ENCODE measurements around the gene S100P. TPM values are rescaled to one million over a fixed set of nuclear protein-coding genes. Genes with fewer than 3 reads are reported as not detected.

The S100P gene
- total and polyA plus RNA-seq, 2 experiments from 2014 or later, result 0.80 TPM; not detected in 1

GRCh38 chr4:6702761-6703160 is 9.1 kb downstream of the S100P start:
- Histone ChIP-seq H3K27ac (no peak overlapping the region), H4K20me1 (ENCODE audit: insufficient read depth) (no peaks in the 10 kb centered on the region), H3K27me3 (replicated peaks; ENCODE audit: insufficient read depth) (no peaks in the 10 kb centered on the region), H3K36me3 (ENCODE audit: low read depth) (peaks cover 20% of the 10 kb centered on the region), H3K79me2 (ENCODE audit: insufficient read depth) (peaks cover 72% of the 10 kb centered on the region), H3K9me3 (ENCODE audit: low read depth) (no peaks in the 10 kb centered on the region), H3F3A (ENCODE audit: insufficient read depth) (no peaks in the 10 kb centered on the region), H3K9me2 (ENCODE audit: insufficient read depth) (no peaks in the 10 kb centered on the region), H3K9ac (no peak overlapping the region), H3K4me1 (ENCODE audit: insufficient read depth) (peaks cover 14% of the 10 kb centered on the region), H3K4me3 (no peak overlapping the region), H2AFZ (no peak overlapping the region), H3K4me2 (ENCODE audit: unreplicated experiment) (no peak overlapping the region)
- in situ Hi-C loops (cut with MboI), result no loop called here
- no peak for DNase-seq
- WGBS, 2 experiments (ENCODE audit: low coverage in 1 of 2, low lambda C conversion rate in 2 of 2, missing lambda C conversion rate in 2 of 2), result 0% methylated on average over 1 of the region's 1 CpG
- no peak for TF ChIP-seq EZH2 (IDR thresholded peaks at IDR 0.05; ENCODE audit: insufficient read depth, poor library complexity, severe bottlenecking)
- no peak for TF ChIP-seq EZH2phosphoT487 (IDR thresholded peaks at IDR 0.05; ENCODE audit: insufficient read depth, low read depth)

GRCh38 chr4:6703786-6704185 is 10.1 kb downstream of the S100P start:
- WGBS, 2 experiments (ENCODE audit: low coverage in 1 of 2, low lambda C conversion rate in 2 of 2, missing lambda C conversion rate in 2 of 2), result 36 to 37% methylated on average over 3 of the region's 3 CpGs
- Histone ChIP-seq H3F3A (ENCODE audit: insufficient read depth) (no peaks in the 10 kb centered on the region), H3K9ac (no peak overlapping the region), H3K79me2 (ENCODE audit: insufficient read depth) (peaks cover 76% of the 10 kb centered on the region), H3K27me3 (replicated peaks; ENCODE audit: insufficient read depth) (no peaks in the 10 kb centered on the region), H2AFZ (no peak overlapping the region), H3K27ac (no peak overlapping the region), H3K4me3 (no peak overlapping the region), H3K9me3 (ENCODE audit: low read depth) (no peaks in the 10 kb centered on the region), H3K9me2 (ENCODE audit: insufficient read depth) (no peaks in the 10 kb centered on the region), H3K4me1 (ENCODE audit: insufficient read depth) (peaks cover 21% of the 10 kb centered on the region), H4K20me1 (ENCODE audit: insufficient read depth) (no peaks in the 10 kb centered on the region), H3K4me2 (ENCODE audit: unreplicated experiment) (peak overlapping the region; percentile 28), H3K36me3 (ENCODE audit: low read depth) (peaks cover 25% of the 10 kb centered on the region)
- DNase-seq, result peak; percentile 61
- TF ChIP-seq EZH2phosphoT487 (IDR thresholded peaks at IDR 0.05; ENCODE audit: insufficient read depth, low read depth), result no peak
- no peak for TF ChIP-seq EZH2 (IDR thresholded peaks at IDR 0.05; ENCODE audit: insufficient read depth, poor library complexity, severe bottlenecking)
- in situ Hi-C loops (cut with MboI), result no loop called here

GRCh38 chr4:6705646-6706045 is 12.0 kb downstream of the S100P start:
- no peak overlapping the region for H2AFZ ChIP-seq
- peaks cover 21% of the 10 kb centered on the region for H3K4me1 ChIP-seq (ENCODE audit: insufficient read depth)
- TF ChIP-seq EZH2phosphoT487 (IDR thresholded peaks at IDR 0.05; ENCODE audit: insufficient read depth, low read depth), result no peak
- no peak for TF ChIP-seq EZH2 (IDR thresholded peaks at IDR 0.05; ENCODE audit: insufficient read depth, poor library complexity, severe bottlenecking)
- H3K9me2 ChIP-seq (ENCODE audit: insufficient read depth), result no peaks in the 10 kb centered on the region
- H3K9me3 ChIP-seq (ENCODE audit: low read depth), result no peaks in the 10 kb centered on the region
- no peak for DNase-seq
- H3K27ac ChIP-seq, result no peak overlapping the region
- H3K36me3 ChIP-seq (ENCODE audit: low read depth), result peaks cover 20% of the 10 kb centered on the region
- no peaks in the 10 kb centered on the region for H4K20me1 ChIP-seq (ENCODE audit: insufficient read depth)
- H3F3A ChIP-seq (ENCODE audit: insufficient read depth), result no peaks in the 10 kb centered on the region
- no peak overlapping the region for H3K9ac ChIP-seq
- peaks cover 84% of the 10 kb centered on the region for H3K79me2 ChIP-seq (ENCODE audit: insufficient read depth)
- in situ Hi-C loops (cut with MboI), result no loop called here
- WGBS, 2 experiments (ENCODE audit: low coverage in 1 of 2, low lambda C conversion rate in 2 of 2, missing lambda C conversion rate in 2 of 2), result 96 to 98% methylated on average over 2 of the region's 2 CpGs
- H3K4me2 ChIP-seq (ENCODE audit: unreplicated experiment), result no peak overlapping the region
- no peak overlapping the region for H3K4me3 ChIP-seq
- no peaks in the 10 kb centered on the region for H3K27me3 ChIP-seq (replicated peaks; ENCODE audit: insufficient read depth)

GRCh38 chr4:6706173-6706572 is 12.5 kb downstream of the S100P start:
- H4K20me1 ChIP-seq (ENCODE audit: insufficient read depth), result no peaks in the 10 kb centered on the region
- TF ChIP-seq EZH2 (IDR thresholded peaks at IDR 0.05; ENCODE audit: insufficient read depth, poor library complexity, severe bottlenecking) (no peak), EZH2phosphoT487 (IDR thresholded peaks at IDR 0.05; ENCODE audit: insufficient read depth, low read depth) (no peak)
- peaks cover 83% of the 10 kb centered on the region for H3K79me2 ChIP-seq (ENCODE audit: insufficient read depth)
- H3K4me3 ChIP-seq, result no peak overlapping the region
- DNase-seq, result no peak
- H3K9ac ChIP-seq, result no peak overlapping the region
- no peaks in the 10 kb centered on the region for H3K27me3 ChIP-seq (replicated peaks; ENCODE audit: insufficient read depth)
- H3F3A ChIP-seq (ENCODE audit: insufficient read depth), result no peaks in the 10 kb centered on the region
- H3K4me2 ChIP-seq (ENCODE audit: unreplicated experiment), result no peak overlapping the region
- 98 to 100% methylated on average over 5 of the region's 5 CpGs for WGBS, 2 experiments (ENCODE audit: low coverage in 1 of 2, low lambda C conversion rate in 2 of 2, missing lambda C conversion rate in 2 of 2)
- H3K27ac ChIP-seq, result no peak overlapping the region
- H3K4me1 ChIP-seq (ENCODE audit: insufficient read depth), result peaks cover 21% of the 10 kb centered on the region
- in situ Hi-C loops (cut with MboI), result no loop called here
- no peak overlapping the region for H2AFZ ChIP-seq
- H3K9me2 ChIP-seq (ENCODE audit: insufficient read depth), result no peaks in the 10 kb centered on the region; the same call in 1 of the 2 replicates
- H3K36me3 ChIP-seq (ENCODE audit: low read depth), result peaks cover 20% of the 10 kb centered on the region
- no peaks in the 10 kb centered on the region for H3K9me3 ChIP-seq (ENCODE audit: low read depth)

Measured in GM23248 (cell line).